Epithelial cell of esophagus (primary cell): ENCODE data around the gene SERGEF.
"Not testable (repeated sequence)": the region's sequence is repeated elsewhere in the genome, so short reads cannot be mapped to it uniquely, and the experiment has no call there.

Experiments used
- DNase-seq: peaks from one replicate; pipeline ENCODE4 v3.0.0; 2010; ENCODE audit warnings: low read depth
- H3K4me3 ChIP-seq: 2 replicates; pipeline ENCODE4 v1.5.1; 2011; ENCODE audit warnings: mild to moderate bottlenecking, low read length, control low read depth
- TF ChIP-seq, protein P1 (sequence below): IDR thresholded peaks from 2 replicates; pipeline ENCODE4 v1.5.1; 2011; ENCODE audit warnings: low read depth, mild to moderate bottlenecking, low read length, control low read depth, inconsistent platforms; ENCODE audit not compliant: insufficient read depth; ENCODE audit errors: missing control alignments

The SERGEF gene

DNA sequence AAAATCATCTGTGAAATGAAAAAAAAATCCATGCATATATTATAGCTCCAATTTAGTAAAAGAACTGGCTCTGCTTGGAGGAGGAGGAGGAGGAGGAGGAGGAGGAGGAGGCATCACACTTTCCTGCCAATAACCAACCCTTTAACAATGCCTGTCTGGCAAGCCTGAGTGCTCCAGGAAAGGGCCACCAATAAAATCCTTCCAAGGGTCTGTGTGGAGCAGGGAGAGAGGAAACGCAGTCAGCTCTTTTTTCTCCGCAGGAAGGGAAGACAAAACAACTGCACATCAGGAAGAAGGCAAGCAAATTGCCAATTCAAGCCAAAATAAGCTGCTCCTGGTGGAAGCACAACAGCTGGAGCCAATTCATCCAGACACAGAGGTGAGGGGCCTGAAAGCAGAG lies 139.3 kb downstream of the SERGEF start:
- H3K4me3 ChIP-seq = no peak overlapping the region
- no peak for DNase-seq
- TF ChIP-seq, protein P1, sequence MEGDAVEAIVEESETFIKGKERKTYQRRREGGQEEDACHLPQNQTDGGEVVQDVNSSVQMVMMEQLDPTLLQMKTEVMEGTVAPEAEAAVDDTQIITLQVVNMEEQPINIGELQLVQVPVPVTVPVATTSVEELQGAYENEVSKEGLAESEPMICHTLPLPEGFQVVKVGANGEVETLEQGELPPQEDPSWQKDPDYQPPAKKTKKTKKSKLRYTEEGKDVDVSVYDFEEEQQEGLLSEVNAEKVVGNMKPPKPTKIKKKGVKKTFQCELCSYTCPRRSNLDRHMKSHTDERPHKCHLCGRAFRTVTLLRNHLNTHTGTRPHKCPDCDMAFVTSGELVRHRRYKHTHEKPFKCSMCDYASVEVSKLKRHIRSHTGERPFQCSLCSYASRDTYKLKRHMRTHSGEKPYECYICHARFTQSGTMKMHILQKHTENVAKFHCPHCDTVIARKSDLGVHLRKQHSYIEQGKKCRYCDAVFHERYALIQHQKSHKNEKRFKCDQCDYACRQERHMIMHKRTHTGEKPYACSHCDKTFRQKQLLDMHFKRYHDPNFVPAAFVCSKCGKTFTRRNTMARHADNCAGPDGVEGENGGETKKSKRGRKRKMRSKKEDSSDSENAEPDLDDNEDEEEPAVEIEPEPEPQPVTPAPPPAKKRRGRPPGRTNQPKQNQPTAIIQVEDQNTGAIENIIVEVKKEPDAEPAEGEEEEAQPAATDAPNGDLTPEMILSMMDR = no peak

DNA sequence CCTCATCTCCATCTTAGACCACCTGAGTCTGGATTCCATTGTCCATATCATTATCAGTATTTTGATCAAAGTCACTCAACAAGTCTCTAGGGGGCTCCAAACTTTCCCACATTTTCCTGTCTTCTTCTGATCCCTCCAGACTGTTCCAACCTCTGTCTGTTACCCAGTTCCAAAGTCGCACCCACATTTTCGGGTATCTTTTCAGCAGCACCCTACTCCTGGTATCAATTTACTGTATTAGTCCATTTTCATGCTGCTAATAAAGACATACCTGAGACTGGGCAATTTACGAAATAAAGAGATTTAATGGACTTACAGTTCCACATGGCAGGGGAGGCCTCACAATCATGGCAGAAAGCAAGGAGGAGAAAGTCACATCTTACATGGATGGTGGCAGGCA lies 144.4 kb downstream of the SERGEF start:
- DNase-seq, H3K4me3 ChIP-seq: not testable (repeated sequence)

DNA sequence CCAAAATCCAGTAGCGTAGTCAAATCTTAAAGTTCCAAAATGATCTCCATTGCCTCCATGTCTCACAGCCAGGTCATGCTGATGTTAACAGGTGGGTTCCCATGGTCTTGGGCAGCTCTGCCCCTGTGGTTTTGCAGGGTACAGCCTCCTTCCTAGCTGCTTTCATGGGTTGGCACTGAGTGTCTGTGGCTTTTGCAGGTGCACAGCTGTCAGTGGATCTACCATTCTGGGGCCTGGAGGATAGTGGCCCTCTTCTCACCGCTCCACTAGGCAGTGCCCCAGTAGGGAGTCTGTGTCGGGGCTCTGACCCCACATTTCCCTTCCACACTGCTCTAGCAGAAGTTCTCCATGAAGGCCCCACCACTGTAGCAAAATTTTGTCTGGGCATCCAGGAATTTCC lies 145.5 kb downstream of the SERGEF start:
- no peak overlapping the region for H3K4me3 ChIP-seq
- no peak for DNase-seq
- TF ChIP-seq, protein P1 = no peak

DNA sequence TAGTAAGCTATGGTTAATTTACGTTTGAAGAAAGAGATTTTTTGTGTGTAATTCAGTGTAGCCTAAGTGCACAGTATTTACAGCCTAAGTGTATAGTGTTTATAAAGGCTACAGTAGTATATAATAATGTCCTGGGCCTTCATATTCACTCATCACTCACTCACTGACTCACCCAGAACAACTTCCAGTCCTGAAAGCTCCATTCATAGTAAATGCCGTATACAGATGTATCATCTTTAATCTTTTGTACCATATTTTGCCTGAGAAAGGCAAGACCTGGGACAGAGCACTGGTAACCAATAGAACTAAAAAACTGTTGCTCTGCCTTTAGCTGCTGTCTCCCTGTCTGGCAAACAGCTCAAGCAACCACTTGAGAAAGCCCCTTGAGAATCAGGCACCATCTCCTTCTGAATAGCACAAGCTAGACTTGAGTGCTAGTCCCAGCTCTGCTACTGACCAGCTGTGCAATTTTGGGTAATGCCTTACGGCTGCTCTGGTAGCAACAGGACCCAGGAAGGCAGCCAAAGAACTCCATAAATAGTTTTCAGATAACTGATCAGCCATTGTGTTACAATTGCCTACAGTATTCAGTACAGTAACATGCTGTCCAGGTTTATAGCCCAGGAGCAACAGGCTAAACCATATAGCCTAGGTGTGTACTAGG lies 146.9 kb downstream of the SERGEF start:
- DNase-seq = peak; percentile 54
- H3K4me3 ChIP-seq = no peak overlapping the region
- TF ChIP-seq, protein P1 = no peak

DNA sequence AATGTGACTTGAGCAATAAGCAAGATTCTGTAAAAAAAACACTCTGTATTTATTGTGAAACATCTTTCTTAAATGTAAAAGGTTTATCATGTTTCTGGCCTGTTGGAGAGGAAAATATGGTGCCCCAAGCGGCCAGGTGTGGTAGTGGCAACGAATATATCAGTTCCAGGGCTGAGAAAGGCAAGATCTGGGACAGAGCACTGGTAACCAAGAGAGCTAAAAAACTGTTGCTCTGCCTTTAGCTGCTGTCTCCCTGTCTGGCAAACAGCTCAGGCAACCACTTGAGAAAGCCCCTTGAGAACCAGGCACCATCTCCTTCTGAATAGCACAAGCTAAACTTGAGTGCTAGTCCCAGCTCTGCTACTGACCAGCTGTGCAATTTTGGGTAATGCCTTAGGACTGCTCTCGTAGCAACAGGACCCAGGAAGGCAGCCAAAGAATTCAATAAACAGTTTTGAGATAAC lies 148.3 kb downstream of the SERGEF start:
- TF ChIP-seq, protein P1 = peak; percentile 83
- DNase-seq = peak; percentile 54
- no peak overlapping the region for H3K4me3 ChIP-seq

DNA sequence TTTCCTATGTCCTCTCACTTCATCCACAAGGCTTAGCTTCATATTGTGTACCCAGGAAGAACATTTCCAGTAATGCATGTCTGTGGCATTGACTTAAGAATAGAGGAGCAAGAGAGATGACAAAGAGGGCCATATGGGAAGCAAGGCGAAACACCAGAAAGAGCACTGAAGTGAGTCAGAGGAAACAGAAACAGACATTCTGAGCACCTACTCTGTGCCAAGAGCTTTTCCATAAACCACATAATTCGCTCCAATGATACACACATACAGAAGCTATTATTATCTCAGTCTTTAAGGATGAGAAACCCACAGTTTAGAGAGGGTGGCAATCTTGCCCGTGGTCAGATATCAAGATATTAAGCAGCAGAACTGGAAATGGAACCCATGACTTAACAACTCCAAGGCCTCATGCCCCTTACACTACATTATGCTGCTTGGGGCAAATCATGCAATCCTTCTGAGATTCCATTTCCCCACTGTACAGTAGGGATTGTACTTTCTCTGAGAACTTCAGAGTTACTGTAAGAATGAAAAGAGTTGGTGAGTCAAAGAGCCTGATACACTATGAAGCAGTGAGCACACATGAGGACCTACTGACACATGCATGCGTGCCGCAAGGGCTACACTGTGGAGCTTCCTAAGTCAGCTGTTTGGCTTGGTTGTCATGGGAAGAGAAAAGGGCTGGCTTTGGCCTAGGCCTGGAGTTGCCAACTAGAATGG lies 151.7 kb downstream of the SERGEF start:
- H3K4me3 ChIP-seq = no peak overlapping the region
- TF ChIP-seq, protein P1 = no peak
- DNase-seq = no peak

DNA sequence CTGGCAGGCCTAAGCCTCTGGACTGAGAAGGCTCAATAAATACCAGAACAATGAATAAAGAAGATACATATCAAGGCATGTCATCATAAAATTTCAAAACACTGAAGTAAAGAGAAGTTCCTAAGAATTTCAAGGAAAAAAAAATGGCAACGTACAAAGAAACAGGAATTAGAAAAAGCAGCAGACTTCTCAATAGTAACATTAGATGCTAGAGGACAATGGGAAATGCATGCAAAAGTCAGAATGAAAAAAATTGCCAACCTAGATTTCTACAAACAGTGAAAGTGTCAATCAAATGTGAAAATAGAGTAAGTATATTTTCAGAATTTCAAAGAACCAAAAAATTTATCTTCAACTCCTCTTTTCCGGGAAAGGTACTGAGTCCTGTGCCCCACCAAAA lies 153.3 kb downstream of the SERGEF start:
- H3K4me3 ChIP-seq = no peak overlapping the region
- no peak for DNase-seq
- TF ChIP-seq, protein P1 = no peak
